Smooth muscle cell (in vitro differentiated cells): ENCODE measurements around the gene RTL1. TPM values are rescaled to one million over a fixed set of nuclear protein-coding genes. Genes with fewer than 3 reads are reported as not detected.

Experiments used
- DNase-seq: peaks from one replicate; lab custom pipeline; 2025; ENCODE audit not compliant: unreplicated experiment; lab: John Stamatoyannopoulos, UW
- H2AFZ ChIP-seq: fragments of 200-600 bp; sonication (generic); 2 replicates; pipeline ENCODE4 v1.6.0; 2016; ENCODE audit warnings: antibody characterized with exemption, low read depth, mild to moderate bottlenecking
- H3F3A ChIP-seq: fragments of 200-600 bp; sonication (generic); 2 replicates; pipeline ENCODE4 v1.6.0; 2017; ENCODE audit warnings: antibody characterized with exemption, low read depth
- H3K27ac ChIP-seq: fragments of 200-600 bp; sonication (generic); 2 replicates; pipeline ENCODE4 v1.5.1; 2016; ENCODE audit warnings: low read depth, mild to moderate bottlenecking
- H3K27me3 ChIP-seq: fragments of 200-600 bp; sonication (generic); 2 replicates; pipeline ENCODE4 v1.6.1; 2016; ENCODE audit warnings: low read depth, mild to moderate bottlenecking
- H3K36me3 ChIP-seq: fragments of 200-600 bp; sonication (generic); 2 replicates; pipeline ENCODE4 v1.5.1; 2016; ENCODE audit warnings: low read depth
- H3K4me1 ChIP-seq: fragments of 200-600 bp; sonication (generic); 2 replicates; pipeline ENCODE4 v1.5.1; 2016; ENCODE audit warnings: low read depth
- H3K4me2 ChIP-seq: fragments of 200-600 bp; sonication (generic); 2 replicates; pipeline ENCODE4 v1.6.0; 2016; ENCODE audit warnings: mild to moderate bottlenecking
- H3K4me3 ChIP-seq: fragments of 200-600 bp; sonication (generic); 2 replicates; pipeline ENCODE4 v1.5.1; 2016; ENCODE audit warnings: mild to moderate bottlenecking
- H3K79me2 ChIP-seq: fragments of 200-600 bp; sonication (generic); 2 replicates; pipeline ENCODE4 v1.6.0; 2016; ENCODE audit warnings: low read depth, mild to moderate bottlenecking
- H3K9ac ChIP-seq: fragments of 200-600 bp; sonication (generic); 2 replicates; pipeline ENCODE4 v1.6.0; 2016; ENCODE audit warnings: low read depth
- H3K9me3 ChIP-seq: fragments of 200-600 bp; sonication (generic); replicated peaks from 2 replicates; pipeline ENCODE4 v1.5.1; 2016; ENCODE audit warnings: low read depth
- H4K20me1 ChIP-seq: fragments of 200-600 bp; sonication (generic); 2 replicates; pipeline ENCODE4 v1.6.0; 2016; ENCODE audit warnings: low read depth
- CTCF ChIP-seq: fragments of 200-600 bp; sonication (generic); IDR thresholded peaks from 2 replicates; pipeline ENCODE4 v1.5.1; 2017; ENCODE audit warnings: borderline replicate concordance, mild to moderate bottlenecking, antibody characterized with exemption; ENCODE audit not compliant: insufficient read depth, poor library complexity, severe bottlenecking
- WGBS: methylation state at CpG from one replicate; pipeline ENCODE4 v1.1.7; 2016; ENCODE audit warnings: low lambda C conversion rate; 5-methylcytosine and 5-hydroxymethylcytosine counted together
- polyA plus RNA-seq: library from polyadenylated mRNA; unstranded; fragments of >200 nt; fragmentation: Nextera tagmentation; extraction: Ambion mirVana; gene quantifications from 2 replicates; pipeline ENCODE4 v1.2.1, GENCODE V29; 2016
- total RNA-seq: library from RNA; depleted of rRNA; stranded (reverse); fragments of >200 nt; gene quantifications from 2 replicates; pipeline ENCODE4 v1.2.3, GENCODE V29; 2014

The RTL1 gene
- total and polyA plus RNA-seq, 2 experiments from 2014 or later = 6.7 to 13.9 TPM

GRCh38 chr14:100885196-100885595 lies 18.3 kb downstream of the RTL1 start:
- Histone ChIP-seq H3K4me1 (peaks cover 41% of the 10 kb centered on the region), H4K20me1 (no peaks in the 10 kb centered on the region), H3K36me3 (no peaks in the 10 kb centered on the region), H3K4me3 (no peak overlapping the region), H3F3A (peaks cover 21% of the 10 kb centered on the region), H3K27ac (no peak overlapping the region), H3K9me3 (no peaks in the 10 kb centered on the region), H2AFZ (no peak overlapping the region), H3K27me3 (no peaks in the 10 kb centered on the region), H3K79me2 (no peaks in the 10 kb centered on the region), H3K9ac (no peak overlapping the region), H3K4me2 (peak overlapping the region; percentile 0)
- 94% methylated on average over 2 of the region's 2 CpGs for WGBS
- DNase-seq = no peak
- TF ChIP-seq CTCF = no peak

- H3F3A ChIP-seq = peaks cover 17% of the 10 kb centered on the region
- H3K4me3 ChIP-seq = no peak overlapping the region
- peaks cover 39% of the 10 kb centered on the region for H3K4me1 ChIP-seq
- H4K20me1 ChIP-seq = no peaks in the 10 kb centered on the region
- no peaks in the 10 kb centered on the region for H3K9me3 ChIP-seq
- no peak overlapping the region for H2AFZ ChIP-seq
- no peaks in the 10 kb centered on the region for H3K36me3 ChIP-seq
- no peak for DNase-seq
- no peaks in the 10 kb centered on the region for H3K79me2 ChIP-seq
- no peak overlapping the region for H3K4me2 ChIP-seq
- no peak overlapping the region for H3K9ac ChIP-seq
- H3K27ac ChIP-seq = no peak overlapping the region
- no peak for TF ChIP-seq CTCF
- H3K27me3 ChIP-seq = no peaks in the 10 kb centered on the region
- WGBS = 93% methylated on average over 13 of the region's 13 CpGs
These were observed 19.1 kb downstream of the RTL1 start for GRCh38 chr14:100884456-100884855.

- no peak overlapping the region for H2AFZ ChIP-seq
- H3K36me3 ChIP-seq = no peaks in the 10 kb centered on the region
- H3K9ac ChIP-seq = no peak overlapping the region
- no peak overlapping the region for H3K4me3 ChIP-seq
- H3K4me1 ChIP-seq = peaks cover 32% of the 10 kb centered on the region
- no peak overlapping the region for H3K27ac ChIP-seq
- TF ChIP-seq CTCF = no peak
- H3K4me2 ChIP-seq = no peak overlapping the region
- no peaks in the 10 kb centered on the region for H3K79me2 ChIP-seq
- no peak for DNase-seq
- WGBS = 97% methylated on average over 11 of the region's 11 CpGs
- peaks cover 10% of the 10 kb centered on the region for H3F3A ChIP-seq
- no peaks in the 10 kb centered on the region for H3K27me3 ChIP-seq
- H3K9me3 ChIP-seq = no peaks in the 10 kb centered on the region
- H4K20me1 ChIP-seq = no peaks in the 10 kb centered on the region
These were observed 19.8 kb downstream of the RTL1 start for GRCh38 chr14:100883789-100884101.

- H3K79me2 ChIP-seq = no peaks in the 10 kb centered on the region
- no peak overlapping the region for H3K27ac ChIP-seq
- no peaks in the 10 kb centered on the region for H3K36me3 ChIP-seq
- H2AFZ ChIP-seq = no peak overlapping the region
- no peak for DNase-seq
- no peak for TF ChIP-seq CTCF
- H3K9ac ChIP-seq = no peak overlapping the region
- H3K4me1 ChIP-seq = peaks cover 27% of the 10 kb centered on the region
- no peaks in the 10 kb centered on the region for H3K9me3 ChIP-seq
- H3K4me2 ChIP-seq = no peak overlapping the region
- peaks cover 5% of the 10 kb centered on the region for H3F3A ChIP-seq
- no peaks in the 10 kb centered on the region for H4K20me1 ChIP-seq
- 98% methylated on average over 46 of the region's 46 CpGs for WGBS
- no peaks in the 10 kb centered on the region for H3K27me3 ChIP-seq
- no peak overlapping the region for H3K4me3 ChIP-seq
These were observed 20.3 kb downstream of the RTL1 start for GRCh38 chr14:100882991-100883788.
